ENCODE results near the gene XRCC3. TPM values are rescaled to one million over a fixed set of nuclear protein-coding genes. Genes with fewer than 3 reads are reported as not detected.

XRCC3 gene
- total RNA-seq, 1 donor from 2014 or later: 5.2 TPM

DNA sequence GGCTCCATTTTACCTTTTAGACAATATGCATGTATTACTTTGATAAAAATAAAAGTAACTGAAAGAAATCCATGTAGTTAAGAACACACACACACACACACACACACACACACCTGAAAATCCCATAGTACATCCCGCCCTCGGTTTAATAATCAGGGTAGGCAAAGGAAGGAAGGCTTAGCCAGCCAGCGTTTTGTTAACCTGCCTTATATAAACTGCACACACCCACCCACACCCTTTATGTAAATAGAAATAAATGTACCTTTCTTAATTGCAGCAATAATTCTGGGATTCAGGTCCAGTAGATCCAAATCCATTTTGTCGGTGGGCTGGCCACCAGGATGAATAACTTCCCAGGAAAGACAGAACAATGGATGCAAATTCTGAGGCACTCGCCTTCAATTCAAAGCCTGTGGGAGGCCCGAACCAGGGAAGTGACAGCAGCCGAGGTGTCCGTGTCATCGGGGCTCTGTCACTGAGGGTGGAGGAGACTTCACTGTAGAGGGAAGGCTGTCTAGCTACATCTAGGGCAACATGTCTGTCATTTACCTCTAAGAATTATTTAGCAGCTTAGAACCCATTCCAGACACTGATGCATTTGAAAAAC lies 4.4 kb downstream of the XRCC3 start:
- H3K4me1 Mint-ChIP-seq (ENCODE audit: low read depth, unreplicated experiment): peaks cover 12% of the 10 kb centered on the region
- Histone ChIP-seq H3K4me1 (ENCODE audit: insufficient read depth, low read length) (peaks cover 14% of the 10 kb centered on the region), H3K27me3 (ENCODE audit: insufficient read depth, low read length) (no peaks in the 10 kb centered on the region), H2AFZ (ENCODE audit: low read depth, low read length) (no peak overlapping the region), H3K4me2 (ENCODE audit: low read length) (no peak overlapping the region), H3K79me2 (ENCODE audit: insufficient read depth, low read length) (peaks cover 29% of the 10 kb centered on the region), H3K9me3 (ENCODE audit: insufficient read depth, low read depth, low read length) (no peaks in the 10 kb centered on the region), H4K20me1 (ENCODE audit: insufficient read depth, low read length) (peaks cover 46% of the 10 kb centered on the region), H3K9ac (ENCODE audit: low read length) (no peak overlapping the region), H3K36me3 (ENCODE audit: insufficient read depth, low read length) (no peaks in the 10 kb centered on the region), H3K27ac (ENCODE audit: low read depth, low read length) (no peak overlapping the region), H3K4me3 (ENCODE audit: insufficient read depth, low read depth, low read length) (no peak overlapping the region)
- H3K4me3 Mint-ChIP-seq (ENCODE audit: unreplicated experiment): no peak overlapping the region
- DNase-seq (ENCODE audit: low read depth): no peak
- no peak for TF ChIP-seq EZH2 (IDR thresholded peaks at IDR 0.05; ENCODE audit: insufficient read depth, low read length)
- no peak for TF ChIP-seq CTCF (IDR thresholded peaks at IDR 0.05; ENCODE audit: insufficient read depth, low read depth, low read length)
- H3K27ac Mint-ChIP-seq (ENCODE audit: unreplicated experiment): peak overlapping the region; percentile 53
- no peaks in the 10 kb centered on the region for H3K9me3 Mint-ChIP-seq (ENCODE audit: unreplicated experiment)
- H3K27me3 Mint-ChIP-seq (ENCODE audit: low read depth, unreplicated experiment): no peaks in the 10 kb centered on the region
- no peak for FAIRE-seq
- H3K36me3 Mint-ChIP-seq (ENCODE audit: low read depth, unreplicated experiment): peaks cover 2% of the 10 kb centered on the region

DNA sequence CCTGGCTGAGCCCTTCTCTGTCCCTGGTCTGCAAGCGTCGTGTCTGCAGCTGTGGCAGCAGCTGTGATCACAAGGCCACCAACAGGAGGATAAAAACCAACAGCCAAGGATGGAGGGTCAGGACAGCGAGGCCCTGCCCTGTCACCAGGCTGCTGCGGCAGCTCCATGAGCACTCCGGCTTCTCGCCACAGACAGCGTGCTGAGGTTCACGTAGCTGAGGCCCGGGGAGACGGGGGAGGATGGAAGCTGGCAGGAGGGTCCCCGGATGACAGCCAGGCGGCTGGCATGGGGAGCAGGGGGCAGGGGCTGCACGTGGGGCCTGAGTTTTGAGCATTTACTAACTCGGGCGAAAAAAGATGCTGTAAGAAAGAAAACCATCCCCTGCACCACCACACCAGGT lies 5.4 kb downstream of the XRCC3 start:
- DNase-seq (ENCODE audit: low read depth): no peak
- peak overlapping the region; percentile 53 for H3K27ac Mint-ChIP-seq (ENCODE audit: unreplicated experiment)
- no peak for FAIRE-seq
- peaks cover 2% of the 10 kb centered on the region for H3K36me3 Mint-ChIP-seq (ENCODE audit: low read depth, unreplicated experiment)
- H4K20me1 ChIP-seq (ENCODE audit: insufficient read depth, low read length): peaks cover 56% of the 10 kb centered on the region
- no peaks in the 10 kb centered on the region for H3K27me3 ChIP-seq (ENCODE audit: insufficient read depth, low read length)
- no peak overlapping the region for H3K4me3 ChIP-seq (ENCODE audit: insufficient read depth, low read depth, low read length)
- H3K4me2 ChIP-seq (ENCODE audit: low read length): no peak overlapping the region
- H3K4me1 Mint-ChIP-seq (ENCODE audit: low read depth, unreplicated experiment): peaks cover 12% of the 10 kb centered on the region
- no peak overlapping the region for H3K4me3 Mint-ChIP-seq (ENCODE audit: unreplicated experiment)
- peaks cover 26% of the 10 kb centered on the region for H3K79me2 ChIP-seq (ENCODE audit: insufficient read depth, low read length)
- no peak overlapping the region for H2AFZ ChIP-seq (ENCODE audit: low read depth, low read length)
- no peaks in the 10 kb centered on the region for H3K27me3 Mint-ChIP-seq (ENCODE audit: low read depth, unreplicated experiment)
- H3K9ac ChIP-seq (ENCODE audit: low read length): no peak overlapping the region
- TF ChIP-seq EZH2 (IDR thresholded peaks at IDR 0.05; ENCODE audit: insufficient read depth, low read length) (no peak), CTCF (IDR thresholded peaks at IDR 0.05; ENCODE audit: insufficient read depth, low read depth, low read length) (no peak)
- H3K4me1 ChIP-seq (ENCODE audit: insufficient read depth, low read length): peaks cover 14% of the 10 kb centered on the region
- H3K9me3 ChIP-seq (ENCODE audit: insufficient read depth, low read depth, low read length): no peaks in the 10 kb centered on the region
- peaks cover under 1% of the 10 kb centered on the region for H3K36me3 ChIP-seq (ENCODE audit: insufficient read depth, low read length)
- no peaks in the 10 kb centered on the region for H3K9me3 Mint-ChIP-seq (ENCODE audit: unreplicated experiment)
- no peak overlapping the region for H3K27ac ChIP-seq (ENCODE audit: low read depth, low read length)

DNA sequence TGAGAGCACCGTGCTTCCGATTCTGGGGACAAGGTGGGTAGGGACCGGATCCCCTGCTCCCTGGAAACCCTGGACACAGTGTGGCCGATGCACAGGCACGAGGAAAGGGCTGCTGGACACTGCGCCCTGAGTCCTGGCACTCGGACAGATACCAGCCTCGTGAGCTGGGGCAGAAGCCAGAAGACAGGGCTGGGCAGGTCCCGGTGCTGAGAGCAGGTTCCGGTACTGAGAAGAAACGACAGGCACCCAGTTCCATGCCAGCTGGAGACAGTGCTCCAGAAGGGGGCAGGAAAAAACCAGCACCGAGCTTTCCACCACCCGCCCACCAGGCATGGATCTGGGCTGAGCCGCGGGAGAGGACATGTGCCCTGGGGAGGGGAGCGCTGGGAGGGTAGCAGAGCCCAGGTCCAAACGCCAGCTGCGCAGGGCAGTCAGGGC lies 6.5 kb downstream of the XRCC3 start:
- no peak for DNase-seq (ENCODE audit: low read depth)
- Histone ChIP-seq H3K79me2 (ENCODE audit: insufficient read depth, low read length) (peaks cover 16% of the 10 kb centered on the region), H2AFZ (ENCODE audit: low read depth, low read length) (no peak overlapping the region), H3K4me3 (ENCODE audit: insufficient read depth, low read depth, low read length) (no peak overlapping the region), H3K9me3 (ENCODE audit: insufficient read depth, low read depth, low read length) (no peaks in the 10 kb centered on the region), H4K20me1 (ENCODE audit: insufficient read depth, low read length) (peaks cover 56% of the 10 kb centered on the region), H3K36me3 (ENCODE audit: insufficient read depth, low read length) (peaks cover 5% of the 10 kb centered on the region), H3K27ac (ENCODE audit: low read depth, low read length) (no peak overlapping the region), H3K27me3 (ENCODE audit: insufficient read depth, low read length) (no peaks in the 10 kb centered on the region), H3K4me2 (ENCODE audit: low read length) (no peak overlapping the region), H3K4me1 (ENCODE audit: insufficient read depth, low read length) (peaks cover 10% of the 10 kb centered on the region), H3K9ac (ENCODE audit: low read length) (no peak overlapping the region)
- no peak for TF ChIP-seq EZH2 (IDR thresholded peaks at IDR 0.05; ENCODE audit: insufficient read depth, low read length)
- TF ChIP-seq CTCF (IDR thresholded peaks at IDR 0.05; ENCODE audit: insufficient read depth, low read depth, low read length): no peak
- FAIRE-seq: no peak
- Mint-ChIP-seq H3K4me1 (ENCODE audit: low read depth, unreplicated experiment) (peaks cover 8% of the 10 kb centered on the region), H3K9me3 (ENCODE audit: unreplicated experiment) (no peaks in the 10 kb centered on the region), H3K4me3 (ENCODE audit: unreplicated experiment) (no peak overlapping the region), H3K36me3 (ENCODE audit: low read depth, unreplicated experiment) (peaks cover 2% of the 10 kb centered on the region), H3K27me3 (ENCODE audit: low read depth, unreplicated experiment) (no peaks in the 10 kb centered on the region), H3K27ac (ENCODE audit: unreplicated experiment) (peak overlapping the region; percentile 59)
